Measurements from ENCODE around the gene BMP4.

BMP4 gene

GRCh38 chr14:53975444-53975843, 18.8 kb upstream of the BMP4 start:
- DNase-seq (ENCODE audit: low spot score) = no peak
- no peak for ATAC-seq (ENCODE audit: low read depth)
- Histone ChIP-seq H3K27ac (ENCODE audit: poor library complexity, severe bottlenecking) (no peak overlapping the region), H3K4me3 (ENCODE audit: severe bottlenecking) (no peak overlapping the region), H3K36me3 (ENCODE audit: low read depth) (no peaks in the 10 kb centered on the region), H3K27me3 (ENCODE audit: insufficient read depth, poor library complexity, severe bottlenecking) (no peaks in the 10 kb centered on the region), H3K4me1 (ENCODE audit: insufficient read depth, poor library complexity, severe bottlenecking) (no peaks in the 10 kb centered on the region), H3K9me3 (ENCODE audit: severe bottlenecking) (no peaks in the 10 kb centered on the region)
- TF ChIP-seq, protein P1, sequence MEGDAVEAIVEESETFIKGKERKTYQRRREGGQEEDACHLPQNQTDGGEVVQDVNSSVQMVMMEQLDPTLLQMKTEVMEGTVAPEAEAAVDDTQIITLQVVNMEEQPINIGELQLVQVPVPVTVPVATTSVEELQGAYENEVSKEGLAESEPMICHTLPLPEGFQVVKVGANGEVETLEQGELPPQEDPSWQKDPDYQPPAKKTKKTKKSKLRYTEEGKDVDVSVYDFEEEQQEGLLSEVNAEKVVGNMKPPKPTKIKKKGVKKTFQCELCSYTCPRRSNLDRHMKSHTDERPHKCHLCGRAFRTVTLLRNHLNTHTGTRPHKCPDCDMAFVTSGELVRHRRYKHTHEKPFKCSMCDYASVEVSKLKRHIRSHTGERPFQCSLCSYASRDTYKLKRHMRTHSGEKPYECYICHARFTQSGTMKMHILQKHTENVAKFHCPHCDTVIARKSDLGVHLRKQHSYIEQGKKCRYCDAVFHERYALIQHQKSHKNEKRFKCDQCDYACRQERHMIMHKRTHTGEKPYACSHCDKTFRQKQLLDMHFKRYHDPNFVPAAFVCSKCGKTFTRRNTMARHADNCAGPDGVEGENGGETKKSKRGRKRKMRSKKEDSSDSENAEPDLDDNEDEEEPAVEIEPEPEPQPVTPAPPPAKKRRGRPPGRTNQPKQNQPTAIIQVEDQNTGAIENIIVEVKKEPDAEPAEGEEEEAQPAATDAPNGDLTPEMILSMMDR (IDR thresholded peaks at IDR 0.05; ENCODE audit: poor library complexity, severe bottlenecking) = no peak

DNA sequence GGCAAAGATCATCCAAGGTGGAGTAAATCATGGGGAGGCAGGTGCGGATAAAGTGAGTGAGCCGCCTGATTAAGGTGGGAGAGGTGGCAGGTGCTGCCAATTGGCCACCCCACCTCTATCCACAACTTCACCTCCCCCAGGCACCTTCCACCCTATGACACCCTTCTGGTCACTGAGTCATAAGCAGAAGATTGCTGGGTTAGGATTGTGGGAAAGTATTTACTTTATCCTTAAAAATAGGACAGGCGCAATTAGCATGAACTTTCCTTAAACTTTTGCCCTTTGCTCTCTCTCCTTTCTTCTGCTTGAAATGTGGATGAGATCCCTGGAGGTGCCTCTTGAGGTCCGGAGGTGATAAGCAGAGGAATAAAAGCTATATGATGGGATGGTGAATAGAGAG, 14.9 kb upstream of the BMP4 start:
- no peak overlapping the region for H3K27ac ChIP-seq (ENCODE audit: poor library complexity, severe bottlenecking)
- no peak overlapping the region for H3K4me3 ChIP-seq (ENCODE audit: severe bottlenecking)
- H3K27me3 ChIP-seq (ENCODE audit: insufficient read depth, poor library complexity, severe bottlenecking) = no peaks in the 10 kb centered on the region
- H3K4me1 ChIP-seq (ENCODE audit: insufficient read depth, poor library complexity, severe bottlenecking) = no peaks in the 10 kb centered on the region
- ATAC-seq (ENCODE audit: low read depth) = no peak
- H3K9me3 ChIP-seq (ENCODE audit: severe bottlenecking) = no peaks in the 10 kb centered on the region
- TF ChIP-seq, protein P1 (IDR thresholded peaks at IDR 0.05; ENCODE audit: poor library complexity, severe bottlenecking) = no peak
- no peaks in the 10 kb centered on the region for H3K36me3 ChIP-seq (ENCODE audit: low read depth)
- no peak for DNase-seq (ENCODE audit: low spot score)

GRCh38 chr14:53969326-53969725, 12.7 kb upstream of the BMP4 start:
- no peak for DNase-seq (ENCODE audit: low spot score)
- TF ChIP-seq, protein P1 (IDR thresholded peaks at IDR 0.05; ENCODE audit: poor library complexity, severe bottlenecking) = no peak
- H3K36me3 ChIP-seq (ENCODE audit: low read depth) = no peaks in the 10 kb centered on the region

DNA sequence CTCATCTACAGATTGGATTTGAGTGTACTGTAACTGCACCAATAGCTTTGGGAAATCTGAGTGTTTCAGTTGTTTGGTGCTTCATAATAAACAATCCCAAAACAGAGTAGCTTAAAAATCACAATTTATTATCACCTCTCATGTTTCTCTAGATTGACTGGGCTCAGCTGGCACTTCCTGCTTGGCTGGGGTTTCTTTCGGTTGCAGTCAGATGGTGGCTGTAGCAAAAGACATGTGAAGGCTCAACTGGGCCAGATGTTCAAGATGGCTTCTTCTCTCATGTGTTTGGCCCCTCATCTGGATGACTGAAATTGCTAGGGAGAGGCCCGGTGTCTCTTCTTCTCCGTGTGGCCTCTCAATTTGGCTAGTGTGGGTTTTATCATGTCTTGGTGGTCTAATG, 12.1 kb upstream of the BMP4 start:
- TF ChIP-seq, protein P1 (IDR thresholded peaks at IDR 0.05; ENCODE audit: poor library complexity, severe bottlenecking) = no peak
- no peaks in the 10 kb centered on the region for H3K36me3 ChIP-seq (ENCODE audit: low read depth)
- H3K4me3 ChIP-seq (ENCODE audit: severe bottlenecking) = no peak overlapping the region

More at GRCh38 chr14:53969326-53969725, 12.7 kb upstream of the BMP4 start:
- Histone ChIP-seq H3K4me1 (ENCODE audit: insufficient read depth, poor library complexity, severe bottlenecking) (no peaks in the 10 kb centered on the region), H3K27ac (ENCODE audit: poor library complexity, severe bottlenecking) (no peak overlapping the region), H3K4me3 (ENCODE audit: severe bottlenecking) (no peak overlapping the region), H3K9me3 (ENCODE audit: severe bottlenecking) (no peaks in the 10 kb centered on the region), H3K27me3 (ENCODE audit: insufficient read depth, poor library complexity, severe bottlenecking) (no peaks in the 10 kb centered on the region)
- ATAC-seq (ENCODE audit: low read depth) = no peak

DNA sequence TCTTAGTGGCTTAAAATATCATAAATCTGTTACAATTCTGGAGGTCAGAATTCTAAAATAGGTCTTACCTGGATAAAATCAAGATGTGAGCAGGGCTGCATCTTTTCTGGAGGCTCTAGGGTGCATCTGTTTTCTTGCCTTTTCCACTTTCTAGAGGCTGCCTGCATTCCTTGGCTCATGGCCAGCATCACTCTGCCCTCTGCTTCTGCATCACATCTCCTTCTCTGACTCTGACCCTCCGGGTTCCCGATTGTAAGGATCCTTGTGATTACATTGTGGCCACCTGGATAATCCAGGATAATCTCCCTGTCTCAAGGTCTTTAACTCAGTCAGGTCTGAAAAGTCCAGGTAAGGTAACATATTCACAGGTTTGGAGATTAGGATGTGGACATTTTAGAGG, 11.0 kb upstream of the BMP4 start:
- Histone ChIP-seq H3K27me3 (ENCODE audit: insufficient read depth, poor library complexity, severe bottlenecking) (peaks cover 8% of the 10 kb centered on the region), H3K4me3 (ENCODE audit: severe bottlenecking) (no peak overlapping the region), H3K27ac (ENCODE audit: poor library complexity, severe bottlenecking) (no peak overlapping the region), H3K9me3 (ENCODE audit: severe bottlenecking) (no peaks in the 10 kb centered on the region), H3K4me1 (ENCODE audit: insufficient read depth, poor library complexity, severe bottlenecking) (no peaks in the 10 kb centered on the region), H3K36me3 (ENCODE audit: low read depth) (no peaks in the 10 kb centered on the region)
- DNase-seq (ENCODE audit: low spot score) = no peak
- TF ChIP-seq, protein P1 (IDR thresholded peaks at IDR 0.05; ENCODE audit: poor library complexity, severe bottlenecking) = no peak
- ATAC-seq (ENCODE audit: low read depth) = no peak

More for the DNA sequence above, 12.1 kb upstream of the BMP4 start:
- Histone ChIP-seq H3K4me1 (ENCODE audit: insufficient read depth, poor library complexity, severe bottlenecking) (no peaks in the 10 kb centered on the region), H3K27ac (ENCODE audit: poor library complexity, severe bottlenecking) (no peak overlapping the region), H3K27me3 (ENCODE audit: insufficient read depth, poor library complexity, severe bottlenecking) (no peaks in the 10 kb centered on the region), H3K9me3 (ENCODE audit: severe bottlenecking) (no peaks in the 10 kb centered on the region)
- DNase-seq (ENCODE audit: low spot score) (no peak), ATAC-seq (ENCODE audit: low read depth) (no peak)

All from RWPE2 (cell line).